GM18508 (cell line): ENCODE results near the gene NPIPB2.
A peak's percentile ranks its signal among the peaks of the same experiment; 100 is the strongest.
"Not testable (repeated sequence)": the region's sequence is repeated elsewhere in the genome, so short reads cannot be mapped to it uniquely, and the experiment has no call there.

Experiments used
- ATAC-seq: cut with Tn5 transposase; IDR thresholded peaks from one replicate; pipeline ENCODE4 v1.9.1; 2021; ENCODE audit warnings: moderate number of reproducible peaks; ENCODE audit not compliant: insufficient read depth, unreplicated experiment

NPIPB2 gene

DNA sequence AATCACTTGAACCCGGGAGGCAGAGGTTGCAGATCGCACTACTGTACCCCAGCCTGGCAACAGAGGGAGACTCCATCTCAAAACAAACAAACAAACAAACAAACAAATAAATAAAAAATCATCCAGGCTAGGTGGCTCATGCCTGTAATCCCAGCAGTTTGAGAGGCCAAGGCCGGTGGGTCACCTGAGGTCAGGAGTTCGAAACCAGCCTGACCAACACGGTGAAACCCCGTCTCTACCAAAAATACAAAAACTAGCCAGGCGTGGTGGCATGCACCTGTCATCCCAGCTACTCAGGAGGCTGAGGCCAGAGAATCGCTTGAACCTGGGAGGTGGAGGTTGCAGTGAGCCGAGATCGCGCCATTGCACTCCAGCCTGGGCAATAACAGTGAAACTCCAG, 21.1 kb upstream of the NPIPB2 start:
- not testable (repeated sequence) for ATAC-seq

- ATAC-seq = not testable (repeated sequence)
Measured at GRCh38 chr16:11962457-11962856, 20.6 kb upstream of the NPIPB2 start.

DNA sequence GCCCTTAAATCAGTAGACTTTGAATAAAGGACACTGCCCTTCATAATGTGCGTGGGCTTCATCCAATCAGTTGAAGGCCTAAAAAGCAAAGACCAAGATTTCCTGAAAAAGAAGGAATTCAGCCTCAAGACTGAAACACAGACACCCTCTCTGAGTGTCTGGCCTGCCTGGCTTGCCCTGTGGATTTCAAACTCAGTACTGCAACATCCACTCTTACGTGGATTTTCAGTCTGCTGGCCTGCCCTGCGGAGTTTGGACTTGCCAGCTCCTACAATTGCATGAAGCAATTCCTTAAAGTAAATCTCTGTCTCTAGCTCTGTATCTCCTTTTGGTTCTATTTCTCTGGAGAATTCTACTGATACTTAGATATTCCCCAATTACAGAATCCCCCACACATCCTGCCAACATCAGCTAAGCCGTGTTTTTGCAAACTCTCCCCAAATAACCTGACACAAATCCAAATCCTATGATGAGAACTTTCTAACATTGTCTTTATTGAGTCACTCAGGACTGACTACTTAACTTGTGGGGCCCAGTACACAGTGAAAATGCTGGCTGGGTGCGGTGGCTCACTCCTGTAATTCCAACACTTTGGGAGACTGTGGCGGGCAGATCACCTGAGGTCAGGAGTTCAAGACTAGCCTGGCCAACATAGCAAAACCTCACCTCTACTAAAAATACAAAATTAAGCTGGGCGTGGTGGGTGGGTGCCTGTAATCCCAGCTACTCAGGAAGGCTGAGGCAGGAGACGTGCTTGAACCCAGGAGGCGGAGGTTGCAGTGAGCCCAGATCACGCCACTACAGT, 15.9 kb upstream of the NPIPB2 start:
- no peak for ATAC-seq

DNA sequence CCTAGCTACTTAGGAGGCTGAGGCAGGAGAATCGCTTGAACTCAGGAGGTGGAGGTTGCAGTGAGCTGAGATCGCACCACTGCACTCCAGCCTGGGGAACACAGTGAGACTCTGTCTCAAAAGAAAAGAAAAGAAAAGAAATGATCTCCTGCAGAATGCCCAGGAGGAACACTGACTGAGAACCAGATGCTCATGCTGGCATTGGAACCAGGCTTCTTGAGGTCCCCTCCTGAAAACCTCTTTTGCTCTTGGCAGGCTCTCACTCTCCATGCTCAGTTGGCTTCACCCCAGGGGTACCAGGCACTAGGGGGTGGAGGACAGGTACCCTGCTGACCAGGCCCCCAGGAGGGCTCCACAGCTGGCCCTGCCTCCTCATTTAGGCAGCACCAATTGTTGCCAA, 14.7 kb upstream of the NPIPB2 start:
- no peak for ATAC-seq

DNA sequence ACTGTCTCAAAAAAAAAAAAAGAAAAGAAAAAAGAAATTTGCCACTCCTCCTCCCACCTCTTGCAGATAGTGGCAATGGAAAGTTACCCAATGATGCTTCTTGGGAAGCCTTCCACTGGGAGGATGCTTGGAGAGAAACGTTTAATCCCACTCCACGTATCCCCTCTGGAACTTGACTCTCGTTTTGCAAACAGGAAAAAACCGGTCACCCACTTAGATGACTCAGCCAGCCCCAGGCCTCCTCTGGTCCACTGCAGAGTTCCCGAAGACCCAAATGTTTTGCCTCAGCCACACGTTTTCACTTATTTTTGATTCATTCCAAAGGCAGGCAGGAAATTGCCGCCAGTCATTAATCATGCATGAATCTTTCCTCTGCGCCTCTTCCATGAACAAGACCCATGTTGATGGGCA, 13.9 kb upstream of the NPIPB2 start:
- ATAC-seq = no peak

DNA sequence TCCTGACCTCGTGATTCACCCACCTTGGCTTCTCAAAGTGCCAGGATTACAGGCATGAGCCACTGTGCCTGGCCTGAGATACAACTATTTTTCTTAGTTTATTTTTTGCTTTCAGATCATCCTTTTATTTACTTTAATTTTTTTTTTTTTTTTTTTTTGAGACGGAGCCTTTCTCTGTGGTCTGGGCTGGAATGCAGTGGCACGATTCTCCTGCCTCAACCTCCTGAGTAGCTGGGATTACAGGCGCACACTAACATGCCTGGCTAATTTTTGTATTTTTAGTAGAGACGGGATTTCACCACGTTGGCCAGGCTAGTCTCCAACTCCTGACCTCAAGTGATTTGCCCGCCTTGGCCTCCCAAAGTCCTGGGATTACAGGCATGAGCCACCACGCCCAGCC, 11.7 kb upstream of the NPIPB2 start:
- ATAC-seq = not testable (repeated sequence)

GRCh38 chr16:11950388-11950787, 8.5 kb upstream of the NPIPB2 start:
- ATAC-seq = no peak

- ATAC-seq = no peak
Measured at GRCh38 chr16:11949527-11949926, 7.7 kb upstream of the NPIPB2 start.

DNA sequence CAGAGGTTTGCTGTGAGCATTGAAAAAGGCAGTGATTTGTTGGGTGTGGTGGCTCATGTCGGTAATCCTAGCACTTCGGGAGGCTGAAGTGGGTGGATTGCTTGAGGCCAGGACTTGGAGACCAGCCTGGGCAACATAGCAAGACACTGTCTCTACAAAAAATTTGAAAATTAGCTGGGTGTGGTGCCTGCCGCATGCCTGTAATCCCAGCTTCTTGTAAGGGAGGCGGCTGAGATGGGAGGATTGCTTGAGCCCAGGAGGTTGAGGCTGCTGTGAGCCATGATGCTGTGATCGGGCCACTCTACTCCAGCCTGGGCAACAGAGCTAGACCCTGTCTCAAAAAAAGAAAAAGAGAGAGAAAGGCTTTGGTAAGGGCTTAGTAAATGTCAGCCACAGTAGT, 7.0 kb upstream of the NPIPB2 start:
- ATAC-seq = no peak

- ATAC-seq = no peak
Measured at GRCh38 chr16:11946433-11946832, 4.6 kb upstream of the NPIPB2 start.

GRCh38 chr16:11927350-11927749, 14.5 kb downstream of the NPIPB2 start:
- ATAC-seq = not testable (repeated sequence)

- not testable (repeated sequence) for ATAC-seq
Measured at GRCh38 chr16:11924046-11924445, 17.8 kb downstream of the NPIPB2 start.

DNA sequence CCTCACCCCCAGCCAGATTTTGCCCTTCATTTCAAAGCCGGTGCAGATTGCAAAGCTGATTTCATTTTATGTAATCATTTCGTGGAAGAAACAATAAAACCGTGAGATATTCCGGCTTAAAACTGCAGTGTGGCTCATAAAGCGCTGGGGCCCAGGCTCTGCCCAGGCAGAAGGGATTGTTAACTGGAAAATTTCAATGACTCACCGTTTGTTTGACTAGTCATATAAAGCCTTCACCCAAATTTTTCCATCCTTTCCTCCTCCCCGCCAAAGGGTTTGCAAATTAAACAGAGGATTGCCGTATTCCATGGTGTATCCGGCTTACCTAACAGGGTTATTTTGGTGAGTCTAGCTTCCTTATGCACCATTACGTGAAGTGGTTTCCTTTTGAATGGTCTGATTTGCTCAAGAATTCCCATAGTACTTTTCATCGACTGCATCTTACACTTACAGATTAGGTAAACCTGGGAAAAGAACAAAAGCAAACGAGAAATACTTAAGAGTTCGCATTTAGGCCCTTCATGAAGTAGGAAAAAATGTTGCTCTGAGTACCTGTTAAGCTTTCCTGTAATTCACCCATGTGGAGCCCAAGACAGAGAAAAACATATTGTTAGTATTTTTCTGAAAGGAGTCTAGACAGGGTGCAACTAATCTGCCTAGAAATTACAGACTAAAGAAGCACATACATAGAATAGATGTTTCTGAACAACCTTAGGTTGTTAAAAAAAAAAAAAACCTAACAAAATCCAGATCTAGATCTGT, 25.1 kb downstream of the NPIPB2 start:
- no peak for ATAC-seq

- ATAC-seq = peak; percentile 54
Measured at GRCh38 chr16:11915644-11916523, 26.0 kb downstream of the NPIPB2 start, which contains the start of gene GSPT1. Gene GSPT1 (minus strand): TSS chr16:11915956. CDS start chr16:11915720, 236 bp downstream.

- no peak for ATAC-seq
Measured at GRCh38 chr16:11915114-11915643, 26.7 kb downstream of the NPIPB2 start.

- ATAC-seq = no peak
Measured at GRCh38 chr16:11914210-11915113, 27.4 kb downstream of the NPIPB2 start.

DNA sequence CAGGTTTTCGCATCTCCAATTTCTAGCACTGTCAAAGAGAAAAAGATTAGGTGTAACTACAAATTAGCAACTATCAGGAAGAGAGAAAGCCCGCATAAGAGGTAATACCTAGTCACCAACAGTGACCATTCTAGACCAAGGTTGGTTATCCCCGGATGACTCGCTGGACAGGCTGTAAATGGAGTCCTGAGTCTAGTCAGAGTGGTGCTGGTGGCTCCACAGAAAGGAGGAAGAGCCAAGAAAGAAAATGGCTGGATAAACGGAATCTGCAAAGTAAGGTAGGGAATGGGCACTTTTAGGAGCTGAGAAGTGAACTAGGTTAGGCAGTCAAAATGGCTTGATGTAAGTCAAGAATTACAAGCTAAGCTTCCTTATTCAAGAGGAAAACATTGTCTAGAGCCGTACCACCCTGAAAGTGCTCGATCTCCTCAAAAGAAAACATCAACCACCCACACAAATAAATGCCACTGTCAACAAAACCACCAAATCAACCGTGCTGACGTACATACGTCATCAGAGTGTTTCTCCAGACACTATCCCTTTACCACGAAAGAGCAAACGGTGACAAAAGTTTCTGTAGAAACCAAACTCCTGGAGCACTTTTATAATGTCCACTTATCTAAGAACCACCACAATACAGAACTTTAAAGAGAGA, 28.3 kb downstream of the NPIPB2 start:
- no peak for ATAC-seq

DNA sequence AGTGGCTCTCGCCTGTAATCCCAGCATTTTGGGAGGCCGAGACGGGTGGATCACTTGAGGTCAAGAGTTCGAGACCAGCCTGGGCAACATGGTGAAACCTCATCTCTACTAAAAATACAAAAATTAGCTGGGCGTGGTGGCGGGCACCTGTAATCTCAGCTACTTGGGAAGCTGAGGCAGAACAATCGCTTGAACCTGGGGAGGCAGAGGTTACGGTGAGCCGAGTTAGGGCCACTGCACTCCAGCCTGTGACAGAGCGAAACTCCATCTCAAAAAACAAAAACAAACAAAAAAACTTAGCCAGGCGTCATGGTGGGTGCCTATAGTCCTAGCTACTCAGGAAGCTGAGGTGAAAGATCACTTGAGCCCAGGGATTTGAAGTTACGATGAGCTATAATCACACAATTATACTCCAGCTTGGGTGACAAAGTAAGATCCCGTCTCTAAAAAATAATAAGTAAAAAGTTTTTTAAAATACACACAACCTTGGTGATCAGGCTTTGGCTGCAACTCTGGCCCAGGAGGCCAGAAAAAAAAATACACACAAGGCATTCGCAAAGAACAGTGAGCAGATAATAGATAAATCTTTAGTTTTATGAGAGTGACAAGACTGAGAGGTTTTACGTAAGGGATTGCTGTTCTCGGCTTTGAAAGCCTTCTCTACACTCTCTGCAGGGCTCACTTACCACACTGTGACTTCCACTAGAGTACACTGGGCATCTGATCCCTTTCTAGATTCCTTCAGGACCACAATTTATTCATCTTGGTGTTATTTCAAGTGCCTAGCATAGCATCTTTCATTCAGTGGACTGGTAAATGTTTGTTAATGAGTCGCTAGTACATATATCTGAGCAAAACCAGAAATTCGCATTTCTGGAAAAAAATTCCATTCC, 31.9 kb downstream of the NPIPB2 start:
- no peak for ATAC-seq
